ENCODE measurements around the gene RRM1. TPM values are rescaled to one million over a fixed set of nuclear protein-coding genes. Genes with fewer than 3 reads are reported as not detected.
A peak's percentile ranks its signal among the peaks of the same experiment; 100 is the strongest.

RRM1 gene
- total RNA-seq, 8 experiments from 2014 or later: 8.7 to 104 (median 38.4) TPM

DNA sequence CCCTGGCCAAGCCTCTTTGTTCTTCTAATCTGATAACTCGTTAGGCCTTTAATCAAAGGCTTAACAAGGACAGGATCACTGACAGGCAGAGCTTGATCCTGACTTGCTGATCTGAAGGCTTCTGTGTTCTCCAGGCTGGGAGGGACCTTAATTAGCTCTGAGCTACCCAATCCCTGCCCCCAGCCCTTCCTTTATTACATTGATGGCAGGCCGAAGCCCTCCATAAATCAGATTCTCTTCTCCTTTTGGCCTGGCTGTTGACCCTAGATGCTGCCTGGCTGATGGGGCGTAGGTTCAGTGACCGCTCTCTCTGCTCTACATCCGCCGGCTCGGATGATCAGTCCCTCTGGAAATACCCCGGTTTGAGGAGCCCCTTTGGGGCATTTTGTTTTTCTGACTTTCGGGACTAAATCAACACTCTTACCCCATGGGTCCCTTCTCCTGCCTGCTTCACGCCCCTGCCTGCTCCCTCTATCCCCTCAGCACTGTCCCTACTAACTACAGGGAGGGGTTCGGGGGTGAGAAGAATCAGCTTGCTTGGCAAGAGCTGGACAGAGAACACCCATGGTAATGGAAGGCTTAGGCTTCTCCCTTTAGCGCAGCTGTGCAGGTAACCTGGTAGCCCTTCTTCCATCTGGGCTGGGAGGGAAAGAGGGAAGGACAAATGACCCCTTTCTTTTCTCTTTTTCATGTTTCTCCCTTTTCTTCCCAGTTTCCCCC lies 10.0 kb upstream of the RRM1 start:
- in situ Hi-C loops (cut with MboI; ENCODE audit: low pct_unique_long_range_greater_than_20kb in 2 of 9, low sequenced_read_pairs in 9 of 9, unreplicated experiment in 9 of 9): loop anchor here in 2 of 9 experiments (25.0 kb wide), 2 partner anchors 222 to 247 kb away; partner anchors contain the start of genes RHOG (in 1 of the 2) and STIM1 (in 1 of the 2)
- H3K27ac ChIP-seq: peak overlapping the region; percentile 42 to 44
- WGBS, 10 experiments: 0 to 82% (median 34%) methylated on average over 1 to 6 of the region's 12 CpGs; no CpG with 5 or more reads in 2 of the 10 experiments
- peaks cover 19 to 23% of the 10 kb centered on the region in 2 donors for H3K4me1 ChIP-seq (replicated peaks in 1 of 2)
- H3K4me3 ChIP-seq: no peak overlapping the region
- ATAC-seq (replicated peaks in 6 of 8): peak in 5 of 8 experiments; percentile 67 to 88 (median 84)

DNA sequence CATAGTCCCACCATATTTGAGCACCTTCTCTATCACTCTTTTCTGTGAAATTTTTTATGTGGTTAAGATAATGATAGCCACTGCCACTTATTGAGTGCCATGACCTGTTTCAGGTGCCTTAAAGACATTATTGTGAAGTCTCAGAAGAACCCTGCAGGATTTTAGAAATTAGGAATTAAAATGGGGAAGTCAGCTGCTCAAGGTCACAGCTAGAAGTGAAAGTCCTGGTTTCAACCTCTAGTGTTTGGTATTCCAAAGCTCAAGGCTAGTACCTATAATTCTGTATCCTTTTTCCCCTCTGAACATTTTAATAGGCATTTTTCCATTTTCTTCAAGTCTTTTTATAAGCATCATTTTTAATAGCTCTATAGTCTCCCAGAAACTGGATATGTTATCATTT lies 9.0 kb upstream of the RRM1 start:
- in situ Hi-C loops (cut with MboI; ENCODE audit: low pct_unique_long_range_greater_than_20kb in 2 of 9, low sequenced_read_pairs in 9 of 9, unreplicated experiment in 9 of 9): loop anchor here in 2 of 9 experiments (25.0 kb wide), 2 partner anchors 223 to 248 kb away; partner anchors contain the start of genes RHOG (in 1 of the 2) and STIM1 (in 1 of the 2)
- no peak overlapping the region for H3K27ac ChIP-seq
- no peak overlapping the region for H3K4me3 ChIP-seq
- ATAC-seq (replicated peaks in 6 of 8): no peak
- peaks cover 19 to 23% of the 10 kb centered on the region in 2 donors for H3K4me1 ChIP-seq (replicated peaks in 1 of 2)

DNA sequence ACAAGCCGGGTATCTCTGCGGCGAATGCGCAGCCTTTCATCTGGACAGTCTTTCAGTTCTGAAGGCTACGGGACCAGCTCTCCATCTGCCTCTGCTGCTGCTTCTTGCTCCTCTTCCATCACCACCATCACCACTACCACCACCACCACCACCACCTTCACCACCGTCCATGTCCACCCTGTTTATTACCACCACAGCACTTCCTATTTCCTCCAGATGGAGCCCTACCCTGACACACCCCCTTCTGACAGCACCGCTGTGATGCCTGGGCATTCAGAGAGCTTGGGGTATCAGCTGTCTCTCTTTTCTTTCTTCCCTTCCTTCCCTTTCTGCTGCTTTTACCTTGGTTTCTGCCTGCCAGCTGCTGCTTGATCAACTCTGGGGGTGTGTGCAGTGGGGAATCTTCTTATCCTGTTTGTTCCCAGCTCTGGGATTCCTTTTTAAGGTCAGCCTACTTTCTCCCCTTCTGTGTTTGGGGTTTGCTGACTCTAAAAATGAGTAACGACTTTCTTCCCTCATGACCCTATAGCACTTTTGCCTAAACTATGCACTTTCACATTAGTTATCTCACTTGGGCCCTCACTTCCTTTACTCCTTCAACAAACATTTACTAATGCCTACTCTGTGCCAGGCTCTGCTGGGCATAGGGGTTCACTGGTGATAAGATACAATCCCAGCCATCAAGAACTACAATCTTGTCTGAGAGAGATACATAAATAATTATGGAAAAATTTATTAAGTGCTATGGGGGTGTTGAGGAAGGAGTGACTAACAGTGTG lies 7.8 kb upstream of the RRM1 start:
- H3K27ac ChIP-seq: no peak overlapping the region
- H3K4me1 ChIP-seq (replicated peaks in 1 of 2): peaks cover 19 to 23% of the 10 kb centered on the region in 2 donors
- in situ Hi-C loops (cut with MboI; ENCODE audit: low pct_unique_long_range_greater_than_20kb in 2 of 9, low sequenced_read_pairs in 9 of 9, unreplicated experiment in 9 of 9): loop anchor here in 2 of 9 experiments (25.0 kb wide), 2 partner anchors 224 to 249 kb away; partner anchors contain the start of genes RHOG (in 1 of the 2) and STIM1 (in 1 of the 2)
- 0 to 100% (median 92%) methylated on average over 1 to 8 of the region's 8 CpGs; no CpG with 5 or more reads in 1 of the 10 experiments for WGBS, 10 experiments
- ATAC-seq (replicated peaks in 6 of 8): no peak
- no peak overlapping the region for H3K4me3 ChIP-seq

DNA sequence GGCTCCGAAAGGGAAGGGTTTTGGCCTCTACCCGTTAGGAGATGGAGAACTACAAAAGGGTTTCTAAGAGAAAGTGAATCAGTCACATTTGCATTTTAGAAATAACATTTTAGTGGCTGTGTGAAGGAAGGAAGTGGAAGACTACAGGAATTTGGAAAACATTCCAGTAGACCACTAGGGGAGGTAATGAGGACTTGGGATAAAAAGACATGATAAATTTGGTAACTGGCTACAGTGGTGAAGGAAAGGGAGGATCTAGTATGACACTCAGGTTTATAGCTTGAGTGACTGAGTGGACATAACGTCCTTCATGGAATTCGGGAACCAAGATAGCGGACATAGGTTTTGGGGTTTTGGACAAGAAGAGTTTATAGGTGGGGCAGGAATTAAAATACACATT lies 7.0 kb upstream of the RRM1 start:
- peak in 1 of 8 experiments; percentile 27 for ATAC-seq (replicated peaks in 6 of 8)
- H3K27ac ChIP-seq: no peak overlapping the region
- H3K4me3 ChIP-seq: no peak overlapping the region
- peaks cover 19 to 23% of the 10 kb centered on the region in 2 donors for H3K4me1 ChIP-seq (replicated peaks in 1 of 2)
- in situ Hi-C loops (cut with MboI; ENCODE audit: low pct_unique_long_range_greater_than_20kb in 2 of 9, low sequenced_read_pairs in 9 of 9, unreplicated experiment in 9 of 9): loop anchor here in 2 of 9 experiments (25.0 kb wide), 2 partner anchors 225 to 250 kb away; partner anchors contain the start of genes RHOG (in 1 of the 2) and STIM1 (in 1 of the 2)
- 70 to 98% (median 90%) methylated on average over 3 to 5 of the region's 5 CpGs for WGBS, 10 experiments

DNA sequence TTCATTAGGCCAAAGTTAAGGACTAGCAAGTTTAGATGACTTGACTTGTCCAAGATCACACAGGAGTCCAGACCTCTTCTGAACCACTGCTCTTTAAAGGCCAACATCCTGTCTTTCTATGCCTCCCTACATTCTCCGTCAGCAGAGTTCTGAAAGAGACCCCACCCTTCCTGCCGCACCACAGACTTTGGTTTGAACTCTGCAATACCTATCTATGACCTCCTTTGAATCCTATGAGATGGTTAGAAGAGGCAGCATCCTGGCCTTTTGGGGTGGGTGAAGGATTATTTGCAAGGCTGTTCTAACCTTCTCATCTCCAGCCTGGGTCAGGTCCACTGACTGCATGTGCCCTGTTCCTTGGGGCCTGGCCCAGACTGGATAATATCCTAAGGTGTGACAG lies 4.3 kb upstream of the RRM1 start:
- no peak overlapping the region for H3K4me3 ChIP-seq
- in situ Hi-C loops (cut with MboI; ENCODE audit: low pct_unique_long_range_greater_than_20kb in 2 of 9, low sequenced_read_pairs in 9 of 9, unreplicated experiment in 9 of 9): loop anchor here in 2 of 9 experiments (25.0 kb wide), 2 partner anchors 228 to 253 kb away; partner anchors contain the start of genes RHOG (in 1 of the 2) and STIM1 (in 1 of the 2)
- 67 to 100% (median 93%) methylated on average over 1 to 2 of the region's 2 CpGs; no CpG with 5 or more reads in 3 of the 10 experiments for WGBS, 10 experiments

DNA sequence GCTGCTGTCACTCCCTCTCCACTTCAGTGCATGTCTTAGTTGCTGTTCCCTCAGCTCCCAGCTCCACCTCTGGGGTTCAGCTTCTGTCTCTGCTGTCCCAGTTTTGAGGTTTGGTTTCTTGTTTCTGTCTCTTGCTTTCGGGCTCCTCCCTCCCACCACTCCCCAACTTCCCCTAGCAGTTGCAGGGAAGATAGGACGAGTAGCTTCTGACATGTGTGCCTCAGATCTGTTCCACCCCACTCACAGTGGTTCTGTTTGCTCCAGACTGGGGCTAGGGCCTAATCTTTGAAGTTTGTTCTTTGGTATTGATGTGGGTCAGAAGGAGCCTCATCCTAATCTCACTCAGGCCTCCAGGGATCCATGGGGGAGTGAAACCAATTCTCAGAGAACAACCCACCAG lies 2.6 kb upstream of the RRM1 start:
- Histone ChIP-seq H3K4me1 (replicated peaks in 1 of 2) (peaks cover 10% of the 10 kb centered on the region in 2 donors), H3K4me3 (no peak overlapping the region), H3K27ac (no peak overlapping the region)
- in situ Hi-C loops (cut with MboI; ENCODE audit: low pct_unique_long_range_greater_than_20kb in 2 of 9, low sequenced_read_pairs in 9 of 9, unreplicated experiment in 9 of 9): loop anchor here in 2 of 9 experiments (25.0 kb wide), 2 partner anchors 230 to 255 kb away; partner anchors contain the start of genes RHOG (in 1 of the 2) and STIM1 (in 1 of the 2)
- ATAC-seq (replicated peaks in 6 of 8): no peak
- WGBS, 10 experiments: 0 to 80% (median 50%) methylated on average over 1 of the region's 2 CpGs; no CpG with 5 or more reads in 6 of the 10 experiments

More for the DNA sequence above, 4.3 kb upstream of the RRM1 start:
- Histone ChIP-seq H3K4me1 (replicated peaks in 1 of 2) (peaks cover 0 to 3% of the 10 kb centered on the region in 2 donors), H3K27ac (no peak overlapping the region)
- ATAC-seq (replicated peaks in 6 of 8): no peak

DNA sequence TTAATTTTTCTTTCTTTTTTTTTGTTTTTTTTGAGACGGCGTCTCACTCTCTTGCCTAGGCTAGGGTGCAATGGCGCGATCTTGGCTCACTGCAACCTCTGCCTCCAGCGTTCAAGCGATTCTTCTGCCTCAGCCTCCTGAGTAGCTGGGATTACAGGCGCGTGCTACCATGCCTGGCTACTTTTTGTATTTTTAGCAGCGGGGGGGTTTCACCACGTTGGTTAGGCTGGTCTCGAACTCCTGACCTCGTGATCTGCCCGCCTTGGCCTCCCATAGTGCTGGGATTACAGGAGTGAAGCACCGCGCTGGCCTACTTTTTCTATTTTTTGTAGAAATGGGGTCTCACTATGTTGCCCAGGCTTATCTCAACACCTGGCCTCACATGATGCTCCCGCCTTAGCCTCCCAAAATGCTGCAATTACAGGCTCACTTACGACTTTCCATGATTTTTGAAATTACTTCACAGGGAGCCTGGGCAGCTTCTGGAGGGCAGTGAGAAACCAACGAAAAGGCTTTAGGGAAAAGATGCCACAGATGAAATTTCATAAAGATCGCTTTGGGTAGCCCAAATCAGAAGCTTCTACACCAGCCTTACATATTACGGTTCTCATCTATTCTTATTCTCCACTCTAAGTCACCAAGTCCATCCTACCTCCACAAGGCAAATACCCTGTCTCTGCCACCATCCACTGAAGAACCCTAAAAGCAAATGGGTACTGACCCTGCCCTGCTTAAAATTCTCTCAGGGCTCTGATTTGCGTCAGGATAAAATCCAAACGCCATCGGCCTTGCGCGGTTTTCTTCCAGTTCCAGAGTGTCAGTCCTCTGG lies 866 bp upstream of the RRM1 start:
- Histone ChIP-seq H3K4me3 (peak overlapping the region; percentile 58 to 88 (median 79)), H3K4me1 (replicated peaks in 1 of 2) (peaks cover 10% of the 10 kb centered on the region in 2 donors), H3K27ac (peak overlapping the region; percentile 92 to 95)
- ATAC-seq (replicated peaks in 6 of 8): no peak
- WGBS, 10 experiments: 36 to 99% (median 78%) methylated on average over 8 to 22 of the region's 25 CpGs
- in situ Hi-C loops (cut with MboI; ENCODE audit: low pct_unique_long_range_greater_than_20kb in 2 of 9, low sequenced_read_pairs in 9 of 9, unreplicated experiment in 9 of 9): loop anchor here in 2 of 9 experiments (25.0 kb wide), 2 partner anchors 231 to 256 kb away; partner anchors contain the start of genes RHOG (in 1 of the 2) and STIM1 (in 1 of the 2)

DNA sequence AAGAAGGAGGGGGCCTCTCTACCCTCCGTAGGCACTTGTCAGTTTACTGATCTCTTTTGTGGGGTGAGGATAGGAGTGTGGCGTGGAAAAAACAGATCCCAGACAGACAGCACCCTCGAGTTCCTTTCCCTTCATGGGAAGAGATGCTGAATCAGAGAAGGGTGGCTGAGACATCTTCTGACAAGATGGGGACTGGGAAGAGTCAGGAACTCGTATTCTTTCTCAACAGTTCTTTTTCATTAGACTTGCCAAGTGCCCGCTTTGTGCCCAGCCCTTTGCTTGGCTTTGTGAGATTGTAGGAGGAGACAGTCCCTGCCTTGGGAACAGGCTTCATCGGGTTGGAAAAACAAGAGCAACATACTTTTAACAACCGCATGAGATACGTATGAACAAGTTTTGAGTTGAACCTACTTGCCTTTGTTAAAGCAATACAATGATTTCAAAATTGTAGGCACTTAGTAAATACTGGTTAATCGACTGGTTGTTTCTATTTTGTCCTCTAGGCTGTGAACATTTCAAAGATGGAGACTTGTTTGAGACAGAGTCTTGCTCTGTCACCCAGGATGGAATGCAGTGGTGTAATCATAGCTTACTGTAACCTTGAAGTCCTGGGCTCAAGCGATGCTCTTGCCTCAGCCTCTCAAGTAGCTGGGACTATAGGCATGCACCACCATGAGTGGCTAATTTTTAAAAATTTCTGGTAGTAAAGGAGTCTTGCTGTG lies 1.1 kb downstream of the RRM1 start:
- peak overlapping the region; percentile 58 to 88 (median 79) for H3K4me3 ChIP-seq
- no peak for ATAC-seq (replicated peaks in 6 of 8)
- peaks cover 10% of the 10 kb centered on the region in 2 donors for H3K4me1 ChIP-seq (replicated peaks in 1 of 2)
- in situ Hi-C loops (cut with MboI; ENCODE audit: low pct_unique_long_range_greater_than_20kb in 2 of 9, low sequenced_read_pairs in 9 of 9, unreplicated experiment in 9 of 9): loop anchor here in 2 of 9 experiments (25.0 kb wide), 2 partner anchors 233 to 258 kb away; partner anchors contain the start of genes RHOG (in 1 of the 2) and STIM1 (in 1 of the 2)
- 0 to 23% (median 14%) methylated on average over 1 to 8 of the region's 10 CpGs; no CpG with 5 or more reads in 3 of the 10 experiments for WGBS, 10 experiments
- peak overlapping the region; percentile 30 to 47 for H3K27ac ChIP-seq

DNA sequence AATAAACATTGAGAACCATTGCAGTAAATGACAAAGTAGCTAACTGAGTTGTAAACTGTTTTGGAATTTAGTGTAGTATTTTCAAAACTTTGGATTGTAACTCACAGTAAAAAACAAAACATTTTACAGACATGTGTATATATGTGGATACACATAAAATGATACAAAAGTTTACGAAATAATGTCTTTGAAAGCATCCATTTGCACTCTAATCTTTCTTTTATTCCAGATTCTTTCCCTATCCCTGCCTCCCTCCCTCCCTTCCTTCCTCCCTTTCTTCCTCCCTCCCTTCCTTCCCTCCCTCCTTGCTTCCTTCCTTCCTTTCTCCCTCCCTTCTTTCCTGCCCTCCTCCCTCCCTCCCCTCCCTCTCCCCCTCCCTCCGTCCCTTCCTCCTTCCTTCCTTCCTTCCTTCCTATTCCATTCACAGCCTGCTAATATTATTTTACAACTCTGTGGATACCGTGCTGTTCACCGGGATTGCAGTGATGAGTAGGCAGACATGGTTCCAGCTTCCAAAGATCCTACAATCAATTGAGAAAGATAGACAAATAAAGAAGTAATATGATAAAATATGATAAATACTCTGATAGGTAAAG lies 3.5 kb downstream of the RRM1 start:
- Histone ChIP-seq H3K4me3 (no peak overlapping the region), H3K27ac (no peak overlapping the region), H3K4me1 (replicated peaks in 1 of 2) (peaks cover 10% of the 10 kb centered on the region in 2 donors)
- no peak for ATAC-seq (replicated peaks in 6 of 8)
- WGBS, 10 experiments: 40 to 100% (median 100%) methylated on average over 1 to 3 of the region's 4 CpGs; no CpG with 5 or more reads in 3 of the 10 experiments
- in situ Hi-C loops (cut with MboI; ENCODE audit: low pct_unique_long_range_greater_than_20kb in 2 of 9, low sequenced_read_pairs in 9 of 9, unreplicated experiment in 9 of 9): loop anchor here in 2 of 9 experiments (25.0 kb wide), 2 partner anchors 236 to 261 kb away; partner anchors contain the start of genes RHOG (in 1 of the 2) and STIM1 (in 1 of the 2)

DNA sequence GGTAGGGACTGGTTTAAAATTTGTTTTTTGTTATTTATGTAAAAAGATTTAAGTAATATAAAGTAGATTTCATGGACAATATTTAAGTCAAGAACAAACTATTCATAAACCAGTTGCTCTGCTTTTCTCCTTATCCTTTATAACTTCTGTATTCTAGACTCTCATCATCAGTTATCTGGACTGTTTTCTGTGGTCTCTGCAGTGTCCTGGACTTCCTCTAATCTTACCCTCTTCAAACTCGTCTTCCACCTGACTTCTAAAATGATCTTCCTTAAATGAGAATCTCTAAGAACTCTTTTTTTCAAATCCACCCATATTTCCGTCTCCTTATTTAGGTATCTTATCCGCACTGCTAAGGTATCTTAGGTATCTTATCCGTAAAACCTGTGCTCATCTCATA lies 8.1 kb downstream of the RRM1 start:
- Histone ChIP-seq H3K27ac (no peak overlapping the region), H3K4me3 (no peak overlapping the region), H3K4me1 (replicated peaks in 1 of 2) (no peaks in the 10 kb centered on the region)
- in situ Hi-C loops (cut with MboI; ENCODE audit: low pct_unique_long_range_greater_than_20kb in 2 of 9, low sequenced_read_pairs in 9 of 9, unreplicated experiment in 9 of 9): no loop called here
- ATAC-seq (replicated peaks in 6 of 8): no peak
- WGBS, 10 experiments: 77 to 98% (median 93%) methylated on average over 2 to 4 of the region's 4 CpGs; no CpG with 5 or more reads in 1 of the 10 experiments

DNA sequence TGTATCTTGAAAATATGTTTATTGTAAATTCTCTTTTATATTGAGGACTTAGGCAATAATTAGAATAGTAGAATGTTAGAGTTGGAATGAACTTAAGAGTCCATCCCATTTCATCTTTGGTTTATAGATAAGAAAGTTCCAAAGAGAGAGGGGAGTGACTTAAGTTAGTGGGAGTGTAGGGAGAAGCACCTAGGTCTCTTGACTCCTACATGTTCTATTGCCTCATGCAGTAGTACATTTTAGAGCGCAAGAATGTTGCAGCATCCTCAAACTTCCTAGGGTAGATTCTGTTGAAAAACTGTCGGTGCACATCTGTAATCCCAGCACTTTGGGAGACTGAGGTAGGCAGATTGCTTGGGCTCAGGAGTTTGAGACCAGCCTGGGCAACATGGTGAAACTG lies 8.7 kb downstream of the RRM1 start:
- Histone ChIP-seq H3K4me1 (replicated peaks in 1 of 2) (no peaks in the 10 kb centered on the region), H3K27ac (no peak overlapping the region), H3K4me3 (no peak overlapping the region)
- ATAC-seq (replicated peaks in 6 of 8): no peak
- WGBS, 10 experiments: 83 to 100% (median 100%) methylated on average over 1 to 2 of the region's 2 CpGs; no CpG with 5 or more reads in 3 of the 10 experiments
- in situ Hi-C loops (cut with MboI; ENCODE audit: low pct_unique_long_range_greater_than_20kb in 2 of 9, low sequenced_read_pairs in 9 of 9, unreplicated experiment in 9 of 9): no loop called here

Measured in motor neuron (in vitro differentiated cells).